Esophagus squamous epithelium (tissue), 5 donors: ENCODE data around the gene DNAJB6. TPM values are rescaled to one million over a fixed set of nuclear protein-coding genes. Genes with fewer than 3 reads are reported as not detected.

Experiments
- DNase-seq: peaks from one replicate; lab custom pipeline; 2025; lab: John Stamatoyannopoulos, UW
- H3K27ac ChIP-seq, 4 donors: fragments of 200-600 bp; sonication (generic); one replicate each; pipeline ENCODE4 v1.5.1; 2016 to 2019; ENCODE audit warnings: mild to moderate bottlenecking in 1 of 4
- H3K27me3 ChIP-seq, 4 donors: fragments of 200-600 bp; sonication (generic); 1 replicate in 3 of 4; 2 replicates in 1 of 4; pipeline versions ENCODE4 v1.5.1 to v1.6.0; 2017 to 2021; ENCODE audit warnings: antibody characterized with exemption in 1 of 4
- H3K36me3 ChIP-seq, 3 donors: fragments of 200-600 bp; sonication (generic); one replicate each; pipeline ENCODE4 v1.5.1; 2016 to 2019
- H3K4me1 ChIP-seq, 3 donors: fragments of 200-600 bp; sonication (generic); one replicate each; pipeline ENCODE4 v1.5.1; 2017 to 2019
- H3K4me3 ChIP-seq, 4 donors: fragments of 200-600 bp; sonication (generic); 1 replicate in 3 of 4; 2 replicates in 1 of 4; pipeline ENCODE4 v1.5.1; 2016 to 2019; ENCODE audit warnings: mild to moderate bottlenecking in 2 of 4, moderate library complexity in 1 of 4
- H3K9me3 ChIP-seq, 3 donors: fragments of 200-600 bp; sonication (generic); one replicate each; pipeline ENCODE4 v1.5.1; 2016 to 2019
- CTCF ChIP-seq, 6 experiments: fragments of 450-650 bp in 4 of 6; fragments of 200-600 bp in 2 of 6; sonication (generic) in 2 of 6; IDR thresholded peaks; one replicate each; pipeline ENCODE4 v1.5.1; 2016 to 2019; ENCODE audit warnings: antibody characterized with exemption in 6 of 6, mild to moderate bottlenecking in 4 of 6, moderate library complexity in 4 of 6
- POLR2A ChIP-seq, 4 donors: fragments of 450-650 bp; IDR thresholded peaks; one replicate each; pipeline ENCODE4 v1.6.1; 2017; ENCODE audit warnings: antibody characterized with exemption in 4 of 4, mild to moderate bottlenecking in 4 of 4, moderate library complexity in 3 of 4
- WGBS, 2 donors: methylation state at CpG; one replicate each; pipeline ENCODE4 v1.1.5; 2018; 5-methylcytosine and 5-hydroxymethylcytosine counted together
- intact Hi-C: fragments of 100-400 bp; cut with DNase I; formaldehyde crosslinking; loops from one replicate; pipeline ENCODE4 v1.15.0; 2022
- total RNA-seq, 4 donors: library from RNA; depleted of rRNA; stranded (reverse); fragments of >200 nt; gene quantifications; one replicate each; pipeline ENCODE4 v1.1.0, GENCODE V29; 2016
- donor health status: DM: yes; HTN: yes; CAD: no.

Gene DNAJB6
- total RNA-seq: 100 to 1,000 TPM in 3 of 4 donors, 10 to 100 TPM in 1; 96.5 to 193 (median 160) TPM

- Histone ChIP-seq H3K36me3 (no peaks in the 10 kb centered on the region), H3K4me1 (peaks cover 2 to 52% (median 24%) of the 10 kb centered on the region in 3 donors), H3K4me3 (peak within 1 kb of the TSS; percentile 73 to 93 (median 85)), H3K27ac (peak within 1 kb of the TSS; percentile 97 to 100 (median 99)), H3K9me3 (no peaks in the 10 kb centered on the region), H3K27me3 (no peaks in the 10 kb centered on the region)
- intact Hi-C loops: no loop called here
- 4% methylated on average over 15 to 22 of the region's 114 CpGs for WGBS, 2 donors
- TF ChIP-seq CTCF (IDR thresholded peaks at IDR 0.05): no peak
- peak in 3 of 4 donors; percentile 93 to 99 (median 98) for TF ChIP-seq POLR2A (IDR thresholded peaks at IDR 0.05)
- peak; percentile 32 for DNase-seq
Measured at GRCh38 chr7:157336383-157337315, at the start of gene DNAJB6. Gene DNAJB6 (plus strand): TSS chr7:157337004. CDS start chr7:157358573, 21,569 bp downstream.

- TF ChIP-seq POLR2A (IDR thresholded peaks at IDR 0.05): no peak
- no peak for TF ChIP-seq CTCF (IDR thresholded peaks at IDR 0.05)
- H3K27me3 ChIP-seq: peaks cover 0 to 8% (median 0%) of the 10 kb centered on the region in 4 donors
- no peak for DNase-seq
- intact Hi-C loops: no loop called here
- H3K4me3 ChIP-seq: no peak overlapping the region
- peaks cover 19 to 76% (median 22%) of the 10 kb centered on the region in 3 donors for H3K4me1 ChIP-seq
- H3K27ac ChIP-seq: peak overlapping the region; percentile 77 to 92 (median 89)
- no peaks in the 10 kb centered on the region for H3K9me3 ChIP-seq
- no peaks in the 10 kb centered on the region for H3K36me3 ChIP-seq
- 81 to 90% methylated on average over 11 to 23 of the region's 29 CpGs for WGBS, 2 donors
Measured at GRCh38 chr7:157291404-157292080, 45.3 kb upstream of the DNAJB6 start.

- no peaks in the 10 kb centered on the region for H3K36me3 ChIP-seq
- no peak for DNase-seq
- peaks cover 0 to 8% (median 0%) of the 10 kb centered on the region in 4 donors for H3K27me3 ChIP-seq
- TF ChIP-seq POLR2A (IDR thresholded peaks at IDR 0.05) (no peak), CTCF (IDR thresholded peaks at IDR 0.05) (no peak)
- H3K9me3 ChIP-seq: no peaks in the 10 kb centered on the region
- peaks cover 19 to 73% (median 22%) of the 10 kb centered on the region in 3 donors for H3K4me1 ChIP-seq
- intact Hi-C loops: no loop called here
- 76 to 77% methylated on average over 9 of the region's 9 CpGs for WGBS, 2 donors
- peak overlapping the region; percentile 77 to 92 (median 89) for H3K27ac ChIP-seq
- peak overlapping the region in 1 of 4 donors; percentile 32 for H3K4me3 ChIP-seq
Measured at GRCh38 chr7:157292258-157292657, 44.5 kb upstream of the DNAJB6 start.

GRCh38 chr7:157292770-157293412 is 43.9 kb upstream of the DNAJB6 start:
- no peaks in the 10 kb centered on the region for H3K9me3 ChIP-seq
- peaks cover 0 to 8% (median 0%) of the 10 kb centered on the region in 4 donors for H3K27me3 ChIP-seq
- TF ChIP-seq POLR2A (IDR thresholded peaks at IDR 0.05) (peak in 2 of 4 donors; percentile 15 to 43), CTCF (IDR thresholded peaks at IDR 0.05) (no peak)
- H3K36me3 ChIP-seq: no peaks in the 10 kb centered on the region
- no peak for DNase-seq
- intact Hi-C loops: no loop called here
- H3K4me3 ChIP-seq: peak overlapping the region in 3 of 4 donors; percentile 32 to 51 (median 35)
- H3K27ac ChIP-seq: peak overlapping the region; percentile 77 to 92 (median 89)
- WGBS, 2 donors: no CpG with 5 or more reads among the region's 32 CpGs
- H3K4me1 ChIP-seq: peaks cover 19 to 67% (median 22%) of the 10 kb centered on the region in 3 donors
